ENCODE measurements around the gene A2ML1.

GRCh38 chr12:8832500-8832899, 10.1 kb downstream of the A2ML1 start:
- TF ChIP-seq CTCF (IDR thresholded peaks at IDR 0.05) (no peak), POLR2A (IDR thresholded peaks at IDR 0.05) (no peak)
